Measurements from ENCODE around the gene LGMN.
"Not testable (repeated sequence)": the region's sequence is repeated elsewhere in the genome, so short reads cannot be mapped to it uniquely, and the experiment has no call there.

The LGMN gene

GRCh38 chr14:92748259-92749016, at the start of gene LGMN:
TSS of gene LGMN (minus strand) at chr14:92748627. CDS start at chr14:92732786, 15,841 bp downstream.
- in situ Hi-C loops (cut with MboI; ENCODE audit: low pct_unique_long_range_greater_than_20kb, low sequenced_read_pairs), result no loop called here
- no peak for DNase-seq

DNA sequence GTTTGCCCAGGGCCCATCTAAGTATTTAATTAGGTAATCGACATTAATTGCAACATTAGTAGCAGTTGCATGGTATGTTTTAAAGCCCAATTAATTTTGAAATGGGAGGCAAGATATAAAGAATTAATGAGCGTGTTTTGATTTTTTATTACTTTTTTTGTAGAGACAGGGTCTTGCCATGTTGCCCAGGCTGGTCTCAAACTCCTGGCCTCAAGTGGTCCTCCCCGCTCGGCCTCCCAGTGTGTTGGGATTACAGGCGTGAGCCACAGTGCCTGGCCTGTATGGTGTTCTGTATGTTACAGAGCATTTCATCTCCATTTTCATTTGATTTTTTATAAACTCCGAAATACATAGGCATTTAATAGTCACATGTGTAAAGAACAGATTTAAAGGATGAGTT, 46.5 kb upstream of the LGMN start:
- in situ Hi-C loops (cut with MboI; ENCODE audit: low pct_unique_long_range_greater_than_20kb, low sequenced_read_pairs), result no loop called here
- DNase-seq, result no peak

DNA sequence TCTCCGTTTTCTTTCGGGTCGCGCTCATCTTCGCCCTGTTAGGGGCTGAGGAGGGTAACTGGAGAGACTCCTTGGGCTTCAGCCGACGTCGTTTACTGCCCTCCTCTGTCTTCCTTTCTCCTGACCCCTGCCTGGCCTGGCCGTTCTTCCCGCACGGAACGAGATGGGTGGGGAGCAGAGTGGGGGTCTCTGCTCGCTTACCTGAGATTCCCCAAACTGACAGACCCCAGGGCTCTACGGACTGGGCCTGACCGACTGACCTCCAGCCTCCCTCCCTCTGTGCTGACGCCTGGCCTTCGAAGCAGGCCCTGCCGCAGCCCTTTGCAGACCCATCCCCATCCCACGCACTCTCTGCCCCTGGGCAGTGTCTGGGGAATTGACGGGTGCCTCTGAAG, 46.1 kb upstream of the LGMN start:
- in situ Hi-C loops (cut with MboI; ENCODE audit: low pct_unique_long_range_greater_than_20kb, low sequenced_read_pairs), result no loop called here
- no peak for DNase-seq

GRCh38 chr14:92793709-92794546, 45.5 kb upstream of the LGMN start, which contains the start of gene GOLGA5:
TSS of gene GOLGA5 (plus strand) at chr14:92794305. CDS start at chr14:92797438, 3,133 bp downstream.
- peak; percentile 99 for DNase-seq
- in situ Hi-C loops (cut with MboI; ENCODE audit: low pct_unique_long_range_greater_than_20kb, low sequenced_read_pairs), result no loop called here

GRCh38 chr14:92792885-92793284, 44.5 kb upstream of the LGMN start:
- no peak for DNase-seq
- in situ Hi-C loops (cut with MboI; ENCODE audit: low pct_unique_long_range_greater_than_20kb, low sequenced_read_pairs), result no loop called here

- no peak for DNase-seq
- in situ Hi-C loops (cut with MboI; ENCODE audit: low pct_unique_long_range_greater_than_20kb, low sequenced_read_pairs), result no loop called here
Measured at GRCh38 chr14:92789457-92790089, 41.1 kb upstream of the LGMN start.

DNA sequence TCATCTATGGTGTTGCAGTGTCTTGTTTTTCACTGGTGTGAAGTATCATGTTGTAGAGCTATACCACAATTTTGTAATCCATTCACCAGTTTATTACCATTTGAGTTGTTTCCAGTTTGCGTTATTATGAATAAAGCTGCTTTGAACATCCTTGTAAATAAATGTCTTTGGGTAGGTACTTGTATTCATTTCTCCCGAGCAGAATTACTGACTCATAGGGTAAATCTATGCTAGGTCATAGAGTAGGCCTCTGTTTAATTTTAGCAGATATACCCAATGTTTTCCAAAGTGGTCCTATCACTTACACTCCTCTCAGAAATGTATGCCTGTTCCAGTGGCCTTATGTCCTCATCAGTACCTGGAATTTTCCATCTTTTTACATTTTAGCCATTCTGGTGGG, 39.1 kb upstream of the LGMN start:
- in situ Hi-C loops (cut with MboI; ENCODE audit: low pct_unique_long_range_greater_than_20kb, low sequenced_read_pairs), result no loop called here
- no peak for DNase-seq

DNA sequence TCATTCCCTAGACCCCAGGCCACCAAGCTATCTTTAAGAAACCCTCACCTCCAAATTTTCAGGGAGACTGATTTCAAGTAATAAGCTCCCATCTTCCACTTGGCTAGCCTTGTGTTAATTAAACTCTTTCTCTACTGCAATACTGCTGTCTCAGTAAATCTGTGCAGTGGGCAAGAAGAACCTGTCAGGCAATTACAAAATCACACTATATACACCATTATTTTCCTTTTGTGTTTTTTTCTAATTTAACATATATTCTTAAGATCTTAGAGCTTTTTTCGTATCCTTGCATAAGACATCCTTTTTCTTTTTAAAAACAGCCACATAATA, 38.0 kb upstream of the LGMN start:
- in situ Hi-C loops (cut with MboI; ENCODE audit: low pct_unique_long_range_greater_than_20kb, low sequenced_read_pairs), result no loop called here
- no peak for DNase-seq

DNA sequence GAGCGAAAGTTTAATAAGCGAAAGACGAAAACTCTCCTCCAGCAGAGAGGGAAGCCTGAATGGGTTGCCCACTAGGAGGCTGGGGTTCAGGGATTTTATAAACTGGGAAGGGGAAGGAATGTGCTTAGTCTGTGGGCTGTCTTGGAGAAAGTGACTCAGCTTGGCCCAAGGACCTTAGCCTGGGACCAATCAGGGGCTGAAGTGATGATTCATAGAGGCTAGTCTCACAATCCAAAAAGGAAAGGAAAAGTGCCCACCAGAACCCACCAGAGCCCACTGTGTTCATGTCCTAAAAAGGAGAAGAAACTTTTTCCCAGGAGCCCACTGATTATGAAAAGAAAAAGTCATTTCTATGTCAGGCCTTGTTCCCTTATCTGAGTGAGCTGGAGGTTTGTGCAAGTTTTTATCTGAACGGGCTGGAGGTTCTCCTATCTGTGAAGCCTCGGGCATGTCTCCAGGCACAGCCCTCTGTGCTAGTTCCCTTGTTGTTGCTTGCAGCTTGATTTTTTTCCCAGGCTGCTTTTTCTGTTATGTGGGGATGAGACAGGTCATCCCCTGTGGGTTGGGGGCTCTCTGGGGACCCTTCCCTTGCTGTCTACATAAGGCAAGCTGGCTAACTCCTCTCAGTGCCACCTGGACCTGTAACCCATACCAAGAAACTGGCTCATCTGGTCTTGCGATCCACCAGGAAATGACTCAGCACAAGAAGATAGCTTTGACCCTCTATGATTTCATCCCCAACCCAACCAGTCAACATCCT, 37.4 kb upstream of the LGMN start:
- DNase-seq, result no peak
- in situ Hi-C loops (cut with MboI; ENCODE audit: low pct_unique_long_range_greater_than_20kb, low sequenced_read_pairs), result no loop called here

DNA sequence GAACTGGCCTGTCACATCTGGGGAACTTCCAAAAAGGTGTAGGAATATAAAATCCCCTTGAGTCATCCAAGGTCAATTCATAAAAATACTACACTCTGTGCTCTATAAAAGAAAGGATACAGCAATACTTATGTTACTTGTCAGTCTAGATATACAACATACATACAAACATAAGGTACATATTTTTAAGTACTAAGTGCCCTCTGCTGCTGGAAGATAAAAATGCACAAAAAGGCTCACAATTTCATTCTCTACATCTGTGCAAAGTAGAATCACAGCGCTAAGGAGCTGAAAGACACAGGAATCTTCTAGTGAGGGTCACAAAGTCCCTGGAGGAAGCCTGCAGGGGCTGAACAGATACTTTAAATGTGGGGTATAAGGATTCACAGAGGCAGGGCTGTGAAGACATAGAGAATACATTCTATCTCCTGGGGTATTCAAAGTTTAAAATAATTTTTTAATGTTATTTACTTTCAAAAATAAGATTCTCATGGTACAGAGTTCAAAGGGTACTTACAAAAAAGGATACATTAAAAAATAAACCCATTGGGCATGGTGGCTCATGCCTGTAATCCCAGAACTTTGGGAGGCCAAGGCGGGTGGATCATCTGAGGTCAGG, 35.5 kb upstream of the LGMN start:
- in situ Hi-C loops (cut with MboI; ENCODE audit: low pct_unique_long_range_greater_than_20kb, low sequenced_read_pairs), result no loop called here
- peak; percentile 86 for DNase-seq

- in situ Hi-C loops (cut with MboI; ENCODE audit: low pct_unique_long_range_greater_than_20kb, low sequenced_read_pairs), result no loop called here
- DNase-seq, result no peak
Measured at GRCh38 chr14:92781350-92781749, 32.9 kb upstream of the LGMN start.

- in situ Hi-C loops (cut with MboI; ENCODE audit: low pct_unique_long_range_greater_than_20kb, low sequenced_read_pairs), result no loop called here
- DNase-seq, result no peak
Measured at GRCh38 chr14:92780444-92781232, 32.2 kb upstream of the LGMN start.

- in situ Hi-C loops (cut with MboI; ENCODE audit: low pct_unique_long_range_greater_than_20kb, low sequenced_read_pairs); DNase-seq: not testable (repeated sequence)
Measured at GRCh38 chr14:92778868-92779565, 30.6 kb upstream of the LGMN start.

GRCh38 chr14:92775292-92775691, 26.9 kb upstream of the LGMN start:
- DNase-seq; in situ Hi-C loops (cut with MboI; ENCODE audit: low pct_unique_long_range_greater_than_20kb, low sequenced_read_pairs): not testable (repeated sequence)

DNA sequence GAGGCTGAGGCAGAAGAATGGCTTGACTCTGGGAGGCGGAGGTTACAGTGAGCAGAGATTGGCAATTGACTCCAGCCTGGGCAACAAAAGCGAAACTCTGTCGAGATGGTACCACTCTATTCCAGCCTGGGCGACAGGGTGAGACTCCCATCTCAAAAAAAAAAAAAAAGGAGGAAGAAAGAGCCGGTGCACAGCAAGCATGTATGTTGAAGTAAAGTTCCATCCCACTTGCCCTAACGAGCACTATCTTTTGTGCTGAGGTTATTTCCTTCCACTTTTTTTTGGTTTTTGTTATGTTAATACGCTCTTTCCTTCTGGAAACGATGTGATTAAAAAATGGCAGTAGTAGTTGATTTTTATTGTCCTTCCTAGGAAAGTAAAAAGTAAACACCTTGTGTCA, 26.1 kb upstream of the LGMN start:
- no peak for DNase-seq
- in situ Hi-C loops (cut with MboI; ENCODE audit: low pct_unique_long_range_greater_than_20kb, low sequenced_read_pairs), result no loop called here

GRCh38 chr14:92770484-92770883, 22.1 kb upstream of the LGMN start:
- in situ Hi-C loops (cut with MboI; ENCODE audit: low pct_unique_long_range_greater_than_20kb, low sequenced_read_pairs), result no loop called here
- no peak for DNase-seq

DNA sequence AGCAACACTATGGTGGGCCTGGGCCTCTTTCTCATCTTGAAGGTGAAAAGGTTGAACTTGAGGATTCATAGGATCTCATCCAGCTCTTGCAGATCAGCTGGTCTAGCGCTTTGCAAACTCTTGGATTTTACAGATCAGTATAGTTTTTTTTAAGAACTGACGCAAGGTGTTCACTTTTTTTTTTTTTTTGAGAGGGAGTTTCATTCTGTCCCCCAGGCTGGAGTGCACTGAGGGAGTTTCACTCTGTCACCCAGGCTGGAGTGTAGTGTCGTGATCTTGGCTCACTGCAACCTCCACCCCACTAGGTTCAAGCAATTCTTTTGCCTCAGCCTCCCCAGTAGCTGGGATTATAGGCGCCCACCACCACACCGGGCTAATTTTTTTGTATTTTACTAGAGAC, 20.4 kb upstream of the LGMN start:
- in situ Hi-C loops (cut with MboI; ENCODE audit: low pct_unique_long_range_greater_than_20kb, low sequenced_read_pairs), result no loop called here
- no peak for DNase-seq

DNA sequence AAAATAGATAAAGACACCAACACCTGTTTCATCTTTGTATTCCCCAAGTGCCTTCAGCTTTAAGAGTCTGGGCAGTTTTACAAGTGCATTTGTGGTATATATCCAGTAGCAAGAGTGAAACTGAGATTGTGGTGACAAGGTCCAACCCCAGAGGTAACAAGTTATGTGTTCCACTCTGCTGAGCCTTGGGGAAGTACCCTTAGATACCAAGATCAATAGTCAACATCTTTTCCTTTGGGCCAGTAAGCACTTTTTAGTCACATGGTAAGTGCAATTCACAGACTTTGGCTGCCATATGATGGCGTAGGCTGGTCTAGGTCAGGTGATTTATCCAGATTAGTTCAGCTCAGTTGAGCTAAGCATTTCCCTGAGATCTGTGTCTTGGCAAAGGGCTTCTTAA, 19.8 kb upstream of the LGMN start:
- peak; percentile 30 for DNase-seq
- in situ Hi-C loops (cut with MboI; ENCODE audit: low pct_unique_long_range_greater_than_20kb, low sequenced_read_pairs), result not testable (repeated sequence)
